ENCODE data around the gene BRD9. TPM values are rescaled to one million over a fixed set of nuclear protein-coding genes. Genes with fewer than 3 reads are reported as not detected.

The BRD9 gene
- total and polyA plus RNA-seq, 9 of the 15 experiments (the other 6 are each of a cell fraction or from before 2014, with no cell fraction given) = 2.4 to 68.7 (median 44.9) TPM

DNA sequence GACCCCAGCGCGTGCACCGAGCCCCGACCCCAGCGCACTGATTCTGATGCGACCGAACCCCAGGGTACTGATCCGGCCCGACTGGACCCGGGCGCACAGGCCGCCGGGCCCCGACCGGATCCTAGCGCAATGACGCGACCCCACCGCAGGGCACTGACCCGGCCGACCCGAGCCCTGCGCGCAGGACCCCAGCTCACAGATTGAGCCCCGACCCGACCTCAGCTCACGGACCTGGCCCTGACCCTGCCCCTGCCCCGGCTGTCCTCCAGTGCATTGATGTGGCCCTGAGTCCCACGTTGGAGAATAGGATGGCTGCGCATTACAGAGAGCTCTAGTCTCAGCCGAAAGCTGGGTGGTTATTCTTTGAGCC is 521 bp upstream of the BRD9 start (continued):
- no peak for TF ChIP-seq FIP1L1 (IDR thresholded peaks at IDR 0.05; ENCODE audit: low read depth, low read length, poor library complexity, severe bottlenecking)
- TF ChIP-seq CBX1 (IDR thresholded peaks at IDR 0.05; ENCODE audit: low read depth) = no peak
- TF ChIP-seq CHD1 (IDR thresholded peaks at IDR 0.05; ENCODE audit: low read length) = peak; percentile 91
- TF ChIP-seq SAP30 (IDR thresholded peaks at IDR 0.05; ENCODE audit: borderline replicate concordance, insufficient read depth, low read depth, low read length, poor library complexity, severe bottlenecking) = no peak
- TF ChIP-seq, protein P1, sequence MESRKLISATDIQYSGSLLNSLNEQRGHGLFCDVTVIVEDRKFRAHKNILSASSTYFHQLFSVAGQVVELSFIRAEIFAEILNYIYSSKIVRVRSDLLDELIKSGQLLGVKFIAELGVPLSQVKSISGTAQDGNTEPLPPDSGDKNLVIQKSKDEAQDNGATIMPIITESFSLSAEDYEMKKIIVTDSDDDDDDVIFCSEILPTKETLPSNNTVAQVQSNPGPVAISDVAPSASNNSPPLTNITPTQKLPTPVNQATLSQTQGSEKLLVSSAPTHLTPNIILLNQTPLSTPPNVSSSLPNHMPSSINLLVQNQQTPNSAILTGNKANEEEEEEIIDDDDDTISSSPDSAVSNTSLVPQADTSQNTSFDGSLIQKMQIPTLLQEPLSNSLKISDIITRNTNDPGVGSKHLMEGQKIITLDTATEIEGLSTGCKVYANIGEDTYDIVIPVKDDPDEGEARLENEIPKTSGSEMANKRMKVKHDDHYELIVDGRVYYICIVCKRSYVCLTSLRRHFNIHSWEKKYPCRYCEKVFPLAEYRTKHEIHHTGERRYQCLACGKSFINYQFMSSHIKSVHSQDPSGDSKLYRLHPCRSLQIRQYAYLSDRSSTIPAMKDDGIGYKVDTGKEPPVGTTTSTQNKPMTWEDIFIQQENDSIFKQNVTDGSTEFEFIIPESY (CRISPR knock-in tag; IDR thresholded peaks at IDR 0.05) = no peak
- no peak for TF ChIP-seq SUPT5H (IDR thresholded peaks at IDR 0.05)

DNA sequence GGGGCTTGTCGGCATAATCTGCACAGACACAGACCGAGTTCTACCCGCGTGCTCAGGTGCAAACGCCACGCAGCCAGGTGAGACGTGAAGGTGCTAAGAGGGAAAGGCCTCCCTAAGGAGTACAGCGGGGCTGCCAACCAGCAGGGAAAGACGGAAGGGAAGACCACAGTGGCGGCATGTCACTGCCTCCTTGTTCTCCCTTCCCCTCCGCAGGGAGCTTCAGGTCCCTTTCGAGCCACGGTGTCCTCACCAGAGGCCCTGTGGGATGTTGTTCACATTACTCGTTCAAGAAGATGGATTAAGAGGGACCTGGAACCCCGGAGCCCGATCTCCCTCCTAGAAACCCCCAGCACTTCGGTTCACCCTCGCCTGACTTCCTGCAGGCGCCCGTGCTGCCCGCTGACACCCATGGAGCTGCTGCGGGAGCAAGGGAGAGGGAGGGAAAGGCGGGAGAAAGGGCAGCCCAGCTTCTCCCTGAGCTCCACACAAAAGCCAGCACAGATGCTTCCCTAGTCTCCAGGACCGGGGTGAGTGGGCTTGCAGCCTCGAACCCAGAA is 686 bp downstream of the BRD9 start:
- DNase-seq (ENCODE audit: extremely low read depth in 1 of 4, low spot score in 3 of 4) (peak in 2 of 4 experiments; percentile 35 to 49), ATAC-seq (peak; percentile 6), FAIRE-seq (no peak)
- ChIA-PET CTCF (ENCODE audit: low intra/inter-chr PET ratio) (no interaction called here), POLR2A (interaction anchor here (0.6 to 1.4 kb wide), 5 partner anchors 9 to 1129 kb away, joined by 3 to 4 read pairs (median 3); no protein-coding TSS in a partner anchor)
- in situ Hi-C loops (cut with MboI) = no loop called here
- Histone ChIP-seq H3K9ac (ENCODE audit: insufficient read depth in 1 of 2, low read depth in 2 of 2, low read length in 2 of 2) (peak overlapping the region; percentile 92 to 100), H3K27ac (ENCODE audit: extremely low read depth, low read depth, low read length) (peak overlapping the region; percentile 83), H3K9me3 (replicated peaks; ENCODE audit: control insufficient read depth, insufficient read depth, low read depth, low read length) (no peaks in the 10 kb centered on the region), H3K27me3 (ENCODE audit: control insufficient read depth in 2 of 2, insufficient read depth in 2 of 2, low read length in 2 of 2) (no peaks in the 10 kb centered on the region), H3K4me2 (ENCODE audit: insufficient read depth, low read length) (peak overlapping the region; percentile 99), H2AFZ (ENCODE audit: low read depth, low read length) (peak overlapping the region; percentile 87), H3K4me1 (replicated peaks in 1 of 2; ENCODE audit: control insufficient read depth in 2 of 2, insufficient read depth in 2 of 2, low read length in 2 of 2) (peaks cover 20 to 37% of the 10 kb centered on the region in 2 experiments; a peak in 4 of 5 replicates), H3K79me2 (ENCODE audit: control insufficient read depth, insufficient read depth, low read length) (peaks cover 93% of the 10 kb centered on the region), H4K20me1 (replicated peaks; ENCODE audit: control insufficient read depth, insufficient read depth, low read length) (peaks cover 14% of the 10 kb centered on the region; the same call in 1 of the 2 replicates), H3K4me3 (peak overlapping the region; percentile 71), H3K9me1 (ENCODE audit: control insufficient read depth, insufficient read depth, low read length) (no peaks in the 10 kb centered on the region), H3K36me3 (ENCODE audit: control insufficient read depth, insufficient read depth, low read length) (peaks cover 82% of the 10 kb centered on the region)
- intact Hi-C loops (cut with micrococcal nuclease) = loop anchor here (5.0 kb wide), 1 partner anchor 280 kb away; the partner anchor contains the start of gene CEP72
- 0% methylated on average over 22 of the region's 25 CpGs for WGBS (ENCODE audit: insufficient coverage, low coverage, missing lambda C conversion rate)
- BruUV-seq (replicated peaks) = no TSS peak
- TF ChIP-seq, protein P2, sequence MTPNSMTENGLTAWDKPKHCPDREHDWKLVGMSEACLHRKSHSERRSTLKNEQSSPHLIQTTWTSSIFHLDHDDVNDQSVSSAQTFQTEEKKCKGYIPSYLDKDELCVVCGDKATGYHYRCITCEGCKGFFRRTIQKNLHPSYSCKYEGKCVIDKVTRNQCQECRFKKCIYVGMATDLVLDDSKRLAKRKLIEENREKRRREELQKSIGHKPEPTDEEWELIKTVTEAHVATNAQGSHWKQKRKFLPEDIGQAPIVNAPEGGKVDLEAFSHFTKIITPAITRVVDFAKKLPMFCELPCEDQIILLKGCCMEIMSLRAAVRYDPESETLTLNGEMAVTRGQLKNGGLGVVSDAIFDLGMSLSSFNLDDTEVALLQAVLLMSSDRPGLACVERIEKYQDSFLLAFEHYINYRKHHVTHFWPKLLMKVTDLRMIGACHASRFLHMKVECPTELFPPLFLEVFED (CRISPR knock-in tag; conservative IDR thresholded peaks at IDR 0.05) = no peak
- TF ChIP-seq CHD1 (IDR thresholded peaks at IDR 0.05; ENCODE audit: low read length) (peak; percentile 80), FOXJ3 (CRISPR knock-in tag; IDR thresholded peaks at IDR 0.05) (no peak), SMC3 (conservative IDR thresholded peaks at IDR 0.05; ENCODE audit: insufficient read depth, low read depth, low read length) (no peak), MAFG (tag; conservative IDR thresholded peaks at IDR 0.05) (no peak)
- TF ChIP-seq, protein P3, sequence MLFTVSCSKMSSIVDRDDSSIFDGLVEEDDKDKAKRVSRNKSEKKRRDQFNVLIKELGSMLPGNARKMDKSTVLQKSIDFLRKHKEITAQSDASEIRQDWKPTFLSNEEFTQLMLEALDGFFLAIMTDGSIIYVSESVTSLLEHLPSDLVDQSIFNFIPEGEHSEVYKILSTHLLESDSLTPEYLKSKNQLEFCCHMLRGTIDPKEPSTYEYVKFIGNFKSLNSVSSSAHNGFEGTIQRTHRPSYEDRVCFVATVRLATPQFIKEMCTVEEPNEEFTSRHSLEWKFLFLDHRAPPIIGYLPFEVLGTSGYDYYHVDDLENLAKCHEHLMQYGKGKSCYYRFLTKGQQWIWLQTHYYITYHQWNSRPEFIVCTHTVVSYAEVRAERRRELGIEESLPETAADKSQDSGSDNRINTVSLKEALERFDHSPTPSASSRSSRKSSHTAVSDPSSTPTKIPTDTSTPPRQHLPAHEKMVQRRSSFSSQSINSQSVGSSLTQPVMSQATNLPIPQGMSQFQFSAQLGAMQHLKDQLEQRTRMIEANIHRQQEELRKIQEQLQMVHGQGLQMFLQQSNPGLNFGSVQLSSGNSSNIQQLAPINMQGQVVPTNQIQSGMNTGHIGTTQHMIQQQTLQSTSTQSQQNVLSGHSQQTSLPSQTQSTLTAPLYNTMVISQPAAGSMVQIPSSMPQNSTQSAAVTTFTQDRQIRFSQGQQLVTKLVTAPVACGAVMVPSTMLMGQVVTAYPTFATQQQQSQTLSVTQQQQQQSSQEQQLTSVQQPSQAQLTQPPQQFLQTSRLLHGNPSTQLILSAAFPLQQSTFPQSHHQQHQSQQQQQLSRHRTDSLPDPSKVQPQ (CRISPR knock-in tag; IDR thresholded peaks at IDR 0.05; ENCODE audit: borderline replicate concordance) = no peak

Data from K562 (cell line).